Colonic mucosa (tissue), 4 donors: ENCODE data around the gene APOA5. TPM values are rescaled to one million over a fixed set of nuclear protein-coding genes. Genes with fewer than 3 reads are reported as not detected.
A peak's percentile ranks its signal among the peaks of the same experiment; 100 is the strongest.

Experiments
- DNase-seq: peaks from one replicate; pipeline ENCODE4 v3.0.0-alpha.2; 2020
- H3K27ac ChIP-seq: fragments of 200-600 bp; one replicate; pipeline ENCODE4 v1.8.0; 2021
- H3K27me3 ChIP-seq: fragments of 200-600 bp; one replicate; pipeline ENCODE4 v1.8.0; 2021
- H3K36me3 ChIP-seq: fragments of 200-600 bp; one replicate; pipeline ENCODE4 v1.8.0; 2021
- H3K4me1 ChIP-seq: fragments of 200-600 bp; one replicate; pipeline ENCODE4 v1.8.0; 2021; ENCODE audit warnings: mild to moderate bottlenecking
- H3K4me3 ChIP-seq: fragments of 200-600 bp; one replicate; pipeline ENCODE4 v1.8.0; 2021
- H3K9ac ChIP-seq, 2 donors: one replicate each; pipeline ENCODE4 v1.7.0; 2013; ENCODE audit warnings: control low read depth in 2 of 2, low read depth in 2 of 2, low read length in 2 of 2
- H3K9me3 ChIP-seq: fragments of 200-600 bp; one replicate; pipeline ENCODE4 v1.8.0; 2021
- CTCF ChIP-seq: fragments of 200-600 bp; IDR thresholded peaks from one replicate; pipeline ENCODE4 v1.8.0; 2022; ENCODE audit warnings: antibody characterized with exemption, mild to moderate bottlenecking
- intact Hi-C: fragments of 100-400 bp; cut with DNase I; formaldehyde crosslinking; loops from one replicate; pipeline ENCODE4 v1.14.1; 2022
- total RNA-seq, 2 donors: library from RNA; stranded (reverse); fragmentation: NEBNext Ultra II Directional in 1 of 2; extraction: Animal tissue kit (Norgen Biotek cat#: 25700) in 1 of 2; gene quantifications; one replicate each; pipeline ENCODE4 v1.2.1, GENCODE V29; 2021
- donor health status: healthy.
- donor health status: DM: no; HTN: no; CAD: no.
- donor health status: DM: no; HTN: no; CAD: no.

Gene APOA5
- total RNA-seq, 2 donors from 2014 or later: 0.20 TPM; not detected in 1

- Histone ChIP-seq H3K4me3 (peak overlapping the region; percentile 87), H3K27me3 (no peaks in the 10 kb centered on the region), H3K27ac (peak overlapping the region; percentile 53), H3K9me3 (no peaks in the 10 kb centered on the region), H3K4me1 (peaks cover 6% of the 10 kb centered on the region), H3K9ac (peak overlapping the region; percentile 79), H3K36me3 (peaks cover 7% of the 10 kb centered on the region)
- TF ChIP-seq CTCF: no peak
- intact Hi-C loops: no loop called here
- no peak for DNase-seq
Observed at GRCh38 chr11:116787436-116787785, 4.3 kb downstream of the APOA5 start.

- Histone ChIP-seq H3K27ac (no peak overlapping the region), H3K27me3 (no peaks in the 10 kb centered on the region), H3K36me3 (peaks cover 7% of the 10 kb centered on the region), H3K4me1 (peaks cover 6% of the 10 kb centered on the region), H3K9me3 (no peaks in the 10 kb centered on the region), H3K4me3 (peak overlapping the region; percentile 87), H3K9ac (peak overlapping the region; percentile 79)
- no peak for TF ChIP-seq CTCF
- DNase-seq: no peak
- intact Hi-C loops: no loop called here
Observed at GRCh38 chr11:116786966-116787365, 4.7 kb downstream of the APOA5 start.

GRCh38 chr11:116786326-116786725, 5.4 kb downstream of the APOA5 start:
- H3K9me3 ChIP-seq: no peaks in the 10 kb centered on the region
- no peaks in the 10 kb centered on the region for H3K27me3 ChIP-seq
- no peak overlapping the region for H3K4me3 ChIP-seq
- H3K9ac ChIP-seq: no peak overlapping the region
- H3K4me1 ChIP-seq: peaks cover 6% of the 10 kb centered on the region
- H3K36me3 ChIP-seq: peaks cover 7% of the 10 kb centered on the region
- intact Hi-C loops: no loop called here
- no peak for TF ChIP-seq CTCF
- no peak for DNase-seq
- H3K27ac ChIP-seq: no peak overlapping the region

GRCh38 chr11:116782728-116783127, 9.0 kb downstream of the APOA5 start:
- intact Hi-C loops: no loop called here
- no peak for TF ChIP-seq CTCF

GRCh38 chr11:116778556-116778955, 13.1 kb downstream of the APOA5 start:
- TF ChIP-seq CTCF: no peak
- DNase-seq: no peak
- H3K9me3 ChIP-seq: no peaks in the 10 kb centered on the region
- intact Hi-C loops: no loop called here
- no peak overlapping the region for H3K27ac ChIP-seq
- no peak overlapping the region for H3K4me3 ChIP-seq
- H3K4me1 ChIP-seq: no peaks in the 10 kb centered on the region
- no peaks in the 10 kb centered on the region for H3K27me3 ChIP-seq
- H3K9ac ChIP-seq: no peak overlapping the region
- peaks cover 12% of the 10 kb centered on the region for H3K36me3 ChIP-seq

More at GRCh38 chr11:116782728-116783127, 9.0 kb downstream of the APOA5 start:
- no peaks in the 10 kb centered on the region for H3K9me3 ChIP-seq
- H3K9ac ChIP-seq: no peak overlapping the region
- H3K36me3 ChIP-seq: peaks cover 19% of the 10 kb centered on the region
- H3K27me3 ChIP-seq: no peaks in the 10 kb centered on the region
- no peak for DNase-seq
- H3K4me1 ChIP-seq: peaks cover 6% of the 10 kb centered on the region
- no peak overlapping the region for H3K27ac ChIP-seq
- no peak overlapping the region for H3K4me3 ChIP-seq

- peaks cover 2% of the 10 kb centered on the region for H3K4me1 ChIP-seq
- H3K27ac ChIP-seq: no peak overlapping the region
- H3K9me3 ChIP-seq: no peaks in the 10 kb centered on the region
- no peak for TF ChIP-seq CTCF
- no peak overlapping the region for H3K4me3 ChIP-seq
- DNase-seq: no peak
- intact Hi-C loops: no loop called here
- H3K9ac ChIP-seq: no peak overlapping the region
- no peaks in the 10 kb centered on the region for H3K27me3 ChIP-seq
- peaks cover 12% of the 10 kb centered on the region for H3K36me3 ChIP-seq
Observed at GRCh38 chr11:116777056-116777455, 14.6 kb downstream of the APOA5 start.
